Measurements from ENCODE around the gene CXCR6. TPM values are rescaled to one million over a fixed set of nuclear protein-coding genes. Genes with fewer than 3 reads are reported as not detected.

Gene CXCR6
- total RNA-seq, 1 experiment from 2014 or later, result not detected

GRCh38 chr3:45911511-45912226 lies 31.6 kb upstream of the CXCR6 start:
- H3K27me3 Mint-ChIP-seq (ENCODE audit: low read depth), result peaks cover 15% of the 10 kb centered on the region
- H3K4me3 Mint-ChIP-seq, result no peak overlapping the region
- no peak for DNase-seq (ENCODE audit: low spot score)
- ChIA-PET POLR2A (no interaction called here), CTCF (interaction anchor here (0.7 to 1.7 kb wide), 2 partner anchors 27 to 167 kb away, joined by 3 to 7 read pairs; no protein-coding TSS in a partner anchor)
- ATAC-seq, result no peak
- peaks cover 6% of the 10 kb centered on the region; the same call in 1 of the 2 replicates for H3K4me1 Mint-ChIP-seq
- no peaks in the 10 kb centered on the region for H3K36me3 Mint-ChIP-seq
- TF ChIP-seq SMAD3 (CRISPR knock-in tag; IDR thresholded peaks at IDR 0.05; ENCODE audit: borderline replicate concordance) (no peak), CBFB (CRISPR knock-in tag; IDR thresholded peaks at IDR 0.05; ENCODE audit: low read depth) (no peak), ATF1 (CRISPR knock-in tag; IDR thresholded peaks at IDR 0.05) (no peak), NFATC4 (CRISPR knock-in tag; IDR thresholded peaks at IDR 0.05) (no peak), SOX15 (CRISPR knock-in tag; IDR thresholded peaks at IDR 0.05) (no peak), ATF3 (CRISPR knock-in tag; conservative IDR thresholded peaks at IDR 0.05) (no peak), ZNF416 (CRISPR knock-in tag; IDR thresholded peaks at IDR 0.05) (no peak), ZNF512 (CRISPR knock-in tag; IDR thresholded peaks at IDR 0.05; ENCODE audit: borderline replicate concordance) (no peak), CREB1 (CRISPR knock-in tag; IDR thresholded peaks at IDR 0.05) (no peak), ZNF671 (CRISPR knock-in tag; IDR thresholded peaks at IDR 0.05) (no peak), CREM (CRISPR knock-in tag; IDR thresholded peaks at IDR 0.05) (no peak), ZNF423 (CRISPR knock-in tag; IDR thresholded peaks at IDR 0.05) (no peak), ATF6 (CRISPR knock-in tag; IDR thresholded peaks at IDR 0.05) (no peak), ZNF121 (CRISPR knock-in tag; IDR thresholded peaks at IDR 0.05) (no peak), OVOL2 (CRISPR knock-in tag; IDR thresholded peaks at IDR 0.05; ENCODE audit: borderline replicate concordance) (no peak)
- TF ChIP-seq, protein P1, sequence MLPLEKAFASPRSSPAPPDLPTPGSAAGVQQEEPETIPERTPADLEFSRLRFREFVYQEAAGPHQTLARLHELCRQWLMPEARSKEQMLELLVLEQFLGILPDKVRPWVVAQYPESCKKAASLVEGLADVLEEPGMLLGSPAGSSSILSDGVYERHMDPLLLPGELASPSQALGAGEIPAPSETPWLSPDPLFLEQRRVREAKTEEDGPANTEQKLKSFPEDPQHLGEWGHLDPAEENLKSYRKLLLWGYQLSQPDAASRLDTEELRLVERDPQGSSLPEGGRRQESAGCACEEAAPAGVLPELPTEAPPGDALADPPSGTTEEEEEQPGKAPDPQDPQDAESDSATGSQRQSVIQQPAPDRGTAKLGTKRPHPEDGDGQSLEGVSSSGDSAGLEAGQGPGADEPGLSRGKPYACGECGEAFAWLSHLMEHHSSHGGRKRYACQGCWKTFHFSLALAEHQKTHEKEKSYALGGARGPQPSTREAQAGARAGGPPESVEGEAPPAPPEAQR (CRISPR knock-in tag; IDR thresholded peaks at IDR 0.05), result no peak
- TF ChIP-seq, protein P2, sequence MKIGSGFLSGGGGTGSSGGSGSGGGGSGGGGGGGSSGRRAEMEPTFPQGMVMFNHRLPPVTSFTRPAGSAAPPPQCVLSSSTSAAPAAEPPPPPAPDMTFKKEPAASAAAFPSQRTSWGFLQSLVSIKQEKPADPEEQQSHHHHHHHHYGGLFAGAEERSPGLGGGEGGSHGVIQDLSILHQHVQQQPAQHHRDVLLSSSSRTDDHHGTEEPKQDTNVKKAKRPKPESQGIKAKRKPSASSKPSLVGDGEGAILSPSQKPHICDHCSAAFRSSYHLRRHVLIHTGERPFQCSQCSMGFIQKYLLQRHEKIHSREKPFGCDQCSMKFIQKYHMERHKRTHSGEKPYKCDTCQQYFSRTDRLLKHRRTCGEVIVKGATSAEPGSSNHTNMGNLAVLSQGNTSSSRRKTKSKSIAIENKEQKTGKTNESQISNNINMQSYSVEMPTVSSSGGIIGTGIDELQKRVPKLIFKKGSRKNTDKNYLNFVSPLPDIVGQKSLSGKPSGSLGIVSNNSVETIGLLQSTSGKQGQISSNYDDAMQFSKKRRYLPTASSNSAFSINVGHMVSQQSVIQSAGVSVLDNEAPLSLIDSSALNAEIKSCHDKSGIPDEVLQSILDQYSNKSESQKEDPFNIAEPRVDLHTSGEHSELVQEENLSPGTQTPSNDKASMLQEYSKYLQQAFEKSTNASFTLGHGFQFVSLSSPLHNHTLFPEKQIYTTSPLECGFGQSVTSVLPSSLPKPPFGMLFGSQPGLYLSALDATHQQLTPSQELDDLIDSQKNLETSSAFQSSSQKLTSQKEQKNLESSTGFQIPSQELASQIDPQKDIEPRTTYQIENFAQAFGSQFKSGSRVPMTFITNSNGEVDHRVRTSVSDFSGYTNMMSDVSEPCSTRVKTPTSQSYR (CRISPR knock-in tag; IDR thresholded peaks at IDR 0.05), result no peak
- no peak overlapping the region for H3K27ac Mint-ChIP-seq
- no peaks in the 10 kb centered on the region for H3K9me3 Mint-ChIP-seq

- H3K27me3 Mint-ChIP-seq (ENCODE audit: low read depth), result peaks cover 15% of the 10 kb centered on the region
- no peak for DNase-seq (ENCODE audit: low spot score)
- no peak overlapping the region for H3K4me3 Mint-ChIP-seq
- H3K4me1 Mint-ChIP-seq, result peaks cover 6% of the 10 kb centered on the region; the same call in 1 of the 2 replicates
- ATAC-seq, result no peak
- ChIA-PET POLR2A (no interaction called here), CTCF (no interaction called here)
- H3K27ac Mint-ChIP-seq, result no peak overlapping the region
- no peaks in the 10 kb centered on the region for H3K36me3 Mint-ChIP-seq
- H3K9me3 Mint-ChIP-seq, result no peaks in the 10 kb centered on the region
- no peak for TF ChIP-seq ATF1 (CRISPR knock-in tag; IDR thresholded peaks at IDR 0.05)
- TF ChIP-seq ESRRA (CRISPR knock-in tag; IDR thresholded peaks at IDR 0.05; ENCODE audit: borderline replicate concordance), result no peak
- TF ChIP-seq NR3C1 (CRISPR knock-in tag; conservative IDR thresholded peaks at IDR 0.05; ENCODE audit: low read depth), result no peak
- TF ChIP-seq EMX1 (CRISPR knock-in tag; IDR thresholded peaks at IDR 0.05), result no peak
- no peak for TF ChIP-seq TEAD4 (CRISPR knock-in tag; IDR thresholded peaks at IDR 0.05)
- TF ChIP-seq FOXP1 (CRISPR knock-in tag; IDR thresholded peaks at IDR 0.05; ENCODE audit: borderline replicate concordance), result no peak
- TF ChIP-seq, protein P3, sequence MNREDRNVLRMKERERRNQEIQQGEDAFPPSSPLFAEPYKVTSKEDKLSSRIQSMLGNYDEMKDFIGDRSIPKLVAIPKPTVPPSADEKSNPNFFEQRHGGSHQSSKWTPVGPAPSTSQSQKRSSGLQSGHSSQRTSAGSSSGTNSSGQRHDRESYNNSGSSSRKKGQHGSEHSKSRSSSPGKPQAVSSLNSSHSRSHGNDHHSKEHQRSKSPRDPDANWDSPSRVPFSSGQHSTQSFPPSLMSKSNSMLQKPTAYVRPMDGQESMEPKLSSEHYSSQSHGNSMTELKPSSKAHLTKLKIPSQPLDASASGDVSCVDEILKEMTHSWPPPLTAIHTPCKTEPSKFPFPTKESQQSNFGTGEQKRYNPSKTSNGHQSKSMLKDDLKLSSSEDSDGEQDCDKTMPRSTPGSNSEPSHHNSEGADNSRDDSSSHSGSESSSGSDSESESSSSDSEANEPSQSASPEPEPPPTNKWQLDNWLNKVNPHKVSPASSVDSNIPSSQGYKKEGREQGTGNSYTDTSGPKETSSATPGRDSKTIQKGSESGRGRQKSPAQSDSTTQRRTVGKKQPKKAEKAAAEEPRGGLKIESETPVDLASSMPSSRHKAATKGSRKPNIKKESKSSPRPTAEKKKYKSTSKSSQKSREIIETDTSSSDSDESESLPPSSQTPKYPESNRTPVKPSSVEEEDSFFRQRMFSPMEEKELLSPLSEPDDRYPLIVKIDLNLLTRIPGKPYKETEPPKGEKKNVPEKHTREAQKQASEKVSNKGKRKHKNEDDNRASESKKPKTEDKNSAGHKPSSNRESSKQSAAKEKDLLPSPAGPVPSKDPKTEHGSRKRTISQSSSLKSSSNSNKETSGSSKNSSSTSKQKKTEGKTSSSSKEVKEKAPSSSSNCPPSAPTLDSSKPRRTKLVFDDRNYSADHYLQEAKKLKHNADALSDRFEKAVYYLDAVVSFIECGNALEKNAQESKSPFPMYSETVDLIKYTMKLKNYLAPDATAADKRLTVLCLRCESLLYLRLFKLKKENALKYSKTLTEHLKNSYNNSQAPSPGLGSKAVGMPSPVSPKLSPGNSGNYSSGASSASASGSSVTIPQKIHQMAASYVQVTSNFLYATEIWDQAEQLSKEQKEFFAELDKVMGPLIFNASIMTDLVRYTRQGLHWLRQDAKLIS (CRISPR knock-in tag; IDR thresholded peaks at IDR 0.05; ENCODE audit: borderline replicate concordance), result no peak
- no peak for TF ChIP-seq FOXK1 (CRISPR knock-in tag; IDR thresholded peaks at IDR 0.05)
Measured at GRCh38 chr3:45912435-45912834, 30.8 kb upstream of the CXCR6 start.

All from WTC11 (cell line).